HG03139 (cell line): ENCODE results near the gene GIT2.
"Not testable (repeated sequence)": the region's sequence is repeated elsewhere in the genome, so short reads cannot be mapped to it uniquely, and the experiment has no call there.

Source experiments
- ATAC-seq: cut with Tn5 transposase; IDR thresholded peaks from one replicate; pipeline ENCODE4 v1.9.1; 2021; ENCODE audit not compliant: unreplicated experiment

GIT2 gene

GRCh38 chr12:109923481-109924245, 72.5 kb downstream of the GIT2 start:
- ATAC-seq = no peak

DNA sequence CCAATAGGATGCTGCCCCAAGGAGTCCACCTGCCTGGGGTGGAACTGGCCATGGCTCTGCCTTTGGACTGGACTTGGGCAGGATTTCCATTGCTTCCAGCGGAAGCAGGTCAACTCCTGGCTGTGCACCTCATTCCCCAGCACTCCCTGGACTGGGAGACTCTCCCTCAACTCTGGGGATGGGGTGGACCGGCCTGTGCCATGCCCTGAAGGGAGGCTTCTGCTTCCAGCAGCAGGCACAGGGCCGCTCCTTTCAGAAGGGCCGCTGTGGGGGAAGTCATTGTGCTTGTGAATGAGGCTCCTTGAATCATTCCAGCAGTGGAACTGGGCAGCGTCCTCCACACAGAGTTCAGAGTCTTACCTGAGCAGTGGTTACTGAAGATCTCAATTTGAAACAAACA, 73.1 kb downstream of the GIT2 start:
- ATAC-seq = no peak

GRCh38 chr12:109921982-109922381, 74.2 kb downstream of the GIT2 start:
- ATAC-seq = no peak

DNA sequence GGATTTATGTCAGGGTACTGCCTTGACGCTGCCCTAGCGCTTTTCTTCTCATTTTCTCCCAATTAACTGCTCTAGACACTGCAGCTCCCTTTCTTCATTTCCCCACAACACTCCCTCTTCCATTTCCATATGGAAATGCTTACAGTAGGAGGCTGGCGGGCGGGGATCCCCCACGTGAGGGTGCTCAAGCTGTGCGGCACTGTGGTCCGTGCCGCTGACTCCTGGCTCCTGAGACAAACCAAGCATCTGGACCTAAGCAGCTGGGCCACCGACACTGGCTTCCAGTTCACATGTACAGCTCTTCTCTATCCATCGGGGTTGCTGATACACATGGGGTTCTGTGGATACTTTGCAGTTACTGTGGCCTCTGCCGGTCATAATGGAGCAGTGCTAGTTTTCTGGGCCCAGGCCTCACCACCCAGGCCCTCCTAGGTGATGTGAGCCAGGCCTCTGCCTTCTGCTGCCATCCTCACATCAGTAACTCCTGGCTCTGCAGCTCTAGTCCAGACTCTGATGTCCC, 75.8 kb downstream of the GIT2 start:
- ATAC-seq = no peak

DNA sequence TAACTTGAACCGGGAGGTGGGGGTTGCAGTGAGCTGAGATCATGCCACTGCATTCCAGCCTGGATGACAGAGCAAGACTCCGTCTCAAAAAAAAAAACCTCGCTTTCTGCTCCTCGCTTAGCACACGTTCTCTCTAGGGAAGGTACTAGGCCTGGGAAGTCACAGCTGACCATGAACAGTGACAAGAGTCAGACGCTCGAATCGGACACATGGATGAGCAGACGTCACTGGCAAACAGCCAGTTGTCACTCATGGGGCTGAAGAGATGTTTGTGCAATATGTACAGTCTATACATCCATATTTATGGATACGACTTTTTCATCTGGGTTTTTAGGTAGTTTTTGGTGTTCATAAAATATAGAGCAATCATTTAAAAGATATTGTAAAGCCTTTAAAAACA, 76.7 kb downstream of the GIT2 start:
- no peak for ATAC-seq

DNA sequence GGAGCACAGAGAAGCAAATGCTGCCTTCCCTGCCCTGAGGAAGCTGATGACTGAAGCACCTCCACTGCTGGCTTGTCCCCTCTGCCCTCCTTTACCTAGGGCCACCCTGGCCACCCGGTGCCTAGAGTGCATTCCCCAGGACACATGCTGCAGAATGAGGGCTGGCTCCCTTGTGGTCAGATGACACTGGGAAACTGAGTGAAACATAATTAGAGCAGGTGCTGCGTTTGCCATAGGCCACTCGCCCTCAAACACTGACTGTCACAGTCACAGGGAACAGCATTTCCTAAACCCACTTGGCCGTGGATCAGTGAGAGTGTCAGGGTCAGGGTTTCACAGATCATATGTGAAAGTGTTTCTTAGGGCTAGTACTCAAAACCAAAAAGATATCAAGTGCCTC, 80.1 kb downstream of the GIT2 start:
- no peak for ATAC-seq

GRCh38 chr12:109915171-109916040, 80.8 kb downstream of the GIT2 start:
- no peak for ATAC-seq

DNA sequence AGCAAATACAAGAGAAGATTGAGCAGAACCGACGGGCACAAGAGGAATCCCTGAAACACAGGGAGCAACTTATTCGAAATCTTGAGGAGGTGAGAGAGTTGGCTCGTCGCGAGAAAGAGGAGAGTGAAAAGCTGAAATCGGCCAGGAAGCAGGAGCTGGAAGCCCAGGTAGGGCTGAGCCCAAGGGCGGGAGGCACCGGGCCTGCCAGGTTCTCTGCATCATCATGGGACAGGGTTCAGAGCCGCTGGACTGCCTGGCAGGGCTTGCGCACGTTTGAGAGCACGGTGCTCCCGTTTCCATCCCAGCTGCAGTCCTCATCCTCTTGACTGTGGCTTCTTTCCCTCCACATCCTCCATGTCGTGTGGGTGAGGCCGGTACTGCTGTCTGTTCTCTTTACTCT, 81.7 kb downstream of the GIT2 start:
- ATAC-seq = no peak

DNA sequence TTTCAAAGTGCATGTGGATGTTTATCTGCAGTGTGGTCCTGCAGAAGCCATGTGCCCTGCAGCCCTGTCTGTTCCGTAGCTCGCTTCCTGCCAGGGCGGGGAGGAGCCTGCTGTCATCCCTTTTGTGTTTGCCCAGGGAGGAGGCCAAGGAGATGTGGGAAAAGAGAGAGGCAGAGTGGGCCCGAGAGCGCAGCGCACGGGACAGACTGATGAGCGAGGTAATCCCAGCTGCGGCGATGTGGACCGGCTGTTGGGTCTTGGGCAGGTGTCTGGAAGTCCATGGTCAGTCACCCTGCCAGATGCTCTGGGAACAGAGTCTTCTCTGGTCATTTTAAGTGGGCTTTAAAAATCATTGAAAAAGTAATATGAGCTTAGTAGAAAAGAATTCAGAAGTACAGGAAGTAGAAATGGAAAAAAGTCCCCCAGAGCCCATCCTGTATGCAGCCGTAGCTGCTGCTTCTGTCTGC, 83.3 kb downstream of the GIT2 start:
- no peak for ATAC-seq

- ATAC-seq = no peak
Measured at GRCh38 chr12:109910969-109911348, 85.2 kb downstream of the GIT2 start.

DNA sequence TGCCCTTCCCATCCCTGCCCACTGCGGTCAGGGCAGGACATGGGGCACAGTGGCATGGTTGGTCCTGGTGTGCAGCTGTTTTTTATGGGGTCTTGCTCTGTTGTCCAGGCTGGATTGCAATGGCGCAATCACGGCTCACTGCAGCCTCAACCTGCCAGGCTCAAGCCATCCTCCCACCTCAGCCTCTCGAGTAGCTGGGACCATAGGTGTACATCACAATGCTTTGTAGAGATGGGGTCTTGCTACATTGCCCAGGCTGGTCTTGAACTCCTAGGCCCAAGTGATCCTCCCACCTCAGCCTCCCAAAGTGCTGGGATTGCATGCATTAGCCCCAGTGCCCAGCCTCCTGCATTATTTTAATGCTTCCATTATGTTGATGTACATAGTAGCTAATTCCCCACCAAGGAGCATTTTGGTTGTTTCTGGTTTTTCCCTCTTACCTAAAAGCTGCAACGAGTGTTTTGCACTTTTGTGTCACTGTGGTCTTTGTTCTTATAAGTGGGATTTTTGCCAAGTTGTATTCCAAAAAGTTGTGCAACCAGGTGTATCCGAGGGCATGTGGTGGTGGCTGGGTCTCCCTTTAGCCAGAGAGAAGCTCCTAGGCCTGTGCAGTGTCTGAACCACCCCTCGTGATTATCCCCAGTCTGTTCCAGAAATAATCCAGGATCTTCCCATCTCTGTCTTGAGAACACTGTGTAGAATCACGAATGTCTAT, 85.8 kb downstream of the GIT2 start:
- no peak for ATAC-seq

GRCh38 chr12:109905301-109905700, 90.9 kb downstream of the GIT2 start:
- ATAC-seq = no peak

DNA sequence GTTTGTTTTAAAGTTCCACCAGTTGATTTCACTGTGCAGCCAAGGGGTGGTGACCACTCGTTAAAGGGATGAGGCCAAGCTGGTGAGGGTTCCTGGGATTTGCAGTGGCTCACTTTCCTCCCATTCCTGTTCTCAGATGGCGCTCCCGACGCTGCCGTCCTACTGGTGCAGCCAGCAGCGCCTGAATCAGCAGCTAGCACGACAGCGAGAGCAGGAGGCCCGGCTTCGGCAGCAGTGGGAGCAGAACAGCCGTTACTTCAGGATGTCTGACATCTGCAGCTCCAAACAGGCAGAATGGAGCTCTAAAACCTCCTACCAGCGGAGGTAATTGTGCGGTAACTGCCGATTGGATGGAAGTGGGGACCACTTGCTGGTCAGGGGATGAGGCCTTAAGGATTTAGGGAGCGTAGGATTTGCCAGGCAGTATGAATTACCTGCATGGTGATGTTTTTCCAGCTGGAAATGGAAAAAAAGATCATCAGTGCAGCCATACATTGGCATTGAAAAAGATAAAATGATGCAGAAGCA, 93.2 kb downstream of the GIT2 start:
- ATAC-seq = no peak

- peak; percentile 13 for ATAC-seq
Measured at GRCh38 chr12:109900752-109901580, 95.2 kb downstream of the GIT2 start.

DNA sequence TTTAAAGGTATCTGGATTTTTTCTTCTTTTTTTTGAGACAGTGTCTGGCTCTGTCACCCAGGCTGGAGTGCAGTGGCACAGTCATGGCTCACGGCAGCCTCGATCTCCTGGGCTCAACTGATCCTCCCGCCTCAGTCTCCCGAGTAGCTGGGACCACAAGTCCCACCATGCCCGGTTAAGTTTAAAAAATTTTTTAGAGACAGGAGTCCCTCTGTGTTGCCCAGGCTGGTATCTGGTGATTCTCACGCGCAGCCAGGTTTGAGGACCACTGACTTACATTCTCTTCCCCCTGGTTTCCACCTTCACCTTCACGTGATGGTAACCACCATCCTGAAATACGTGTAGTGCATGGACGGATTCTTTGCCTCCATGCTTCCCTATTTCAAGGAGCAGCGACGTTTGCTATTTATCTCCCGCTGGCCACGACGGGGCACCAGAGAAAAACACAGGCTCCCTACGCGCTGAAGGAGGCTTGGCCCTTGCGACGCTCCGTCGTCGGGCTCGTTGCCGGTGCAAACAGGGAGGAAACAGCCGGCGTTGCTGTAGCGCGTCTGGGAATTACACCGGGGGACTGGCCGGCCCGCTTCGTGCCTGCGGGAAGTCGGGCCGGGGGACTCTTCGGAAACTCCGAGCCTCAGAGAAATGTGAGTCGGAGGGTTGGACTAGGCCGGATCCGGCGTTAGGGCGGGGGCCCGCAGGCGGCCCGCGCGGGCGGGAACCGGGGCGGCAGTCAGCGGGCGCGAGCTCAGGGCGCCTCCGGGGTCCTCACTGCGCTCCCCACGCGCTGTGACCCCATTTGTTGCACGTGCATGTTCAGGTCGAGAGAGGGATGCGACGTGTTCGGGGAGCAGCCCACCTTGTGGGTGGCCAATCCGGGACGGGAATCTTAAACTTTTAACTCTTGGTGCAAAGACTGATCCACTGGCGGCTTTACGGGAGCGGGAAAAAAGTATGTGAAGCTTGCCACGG, 96.1 kb downstream of the GIT2 start, which contains the start of gene TCHP:
Gene TCHP, plus strand, starts transcription at position 492 of the 969 bp plus-strand sequence. CDS start 2,753 bp downstream, outside the sequence.
- ATAC-seq = peak; percentile 55

- ATAC-seq = not testable (repeated sequence)
Measured at GRCh38 chr12:109899345-109899744, 96.8 kb downstream of the GIT2 start.

DNA sequence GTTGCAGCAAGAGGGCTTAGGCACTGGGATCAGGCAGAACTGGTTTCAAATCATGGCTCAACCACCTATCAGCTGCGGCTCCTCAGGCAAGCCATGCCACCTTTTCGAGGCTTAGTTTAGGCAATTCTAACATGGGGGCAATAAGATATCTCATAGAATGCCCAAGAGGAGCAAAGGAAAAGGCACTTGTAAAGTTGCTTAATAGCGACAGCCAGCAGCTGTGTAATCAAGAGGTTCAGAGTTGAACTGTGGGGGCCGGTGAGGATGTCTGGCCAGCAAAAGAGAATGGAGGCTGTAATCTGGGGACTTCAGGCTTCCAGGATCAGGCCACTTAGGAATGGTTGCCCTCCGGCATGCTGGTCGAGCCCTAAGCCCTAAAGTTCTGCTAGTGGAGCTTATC, 99.1 kb downstream of the GIT2 start:
- ATAC-seq = no peak

GRCh38 chr12:109896188-109896587, 100.0 kb downstream of the GIT2 start:
- ATAC-seq = no peak

- ATAC-seq = no peak
Measured at GRCh38 chr12:109894939-109895338, 101.2 kb downstream of the GIT2 start.
